Stimulated activated CD4-positive, alpha-beta T cell treated with anti-CD3 and anti-CD28 coated beads, Interleukin-2, amount 100 ng/mL, for 4 hours (primary cell): ENCODE measurements around the gene C1orf159.

Experiments used
- DNase-seq: peaks from one replicate; pipeline ENCODE4 v3.0.0-alpha.2; 2020; ENCODE audit warnings: low read depth

Gene C1orf159

DNA sequence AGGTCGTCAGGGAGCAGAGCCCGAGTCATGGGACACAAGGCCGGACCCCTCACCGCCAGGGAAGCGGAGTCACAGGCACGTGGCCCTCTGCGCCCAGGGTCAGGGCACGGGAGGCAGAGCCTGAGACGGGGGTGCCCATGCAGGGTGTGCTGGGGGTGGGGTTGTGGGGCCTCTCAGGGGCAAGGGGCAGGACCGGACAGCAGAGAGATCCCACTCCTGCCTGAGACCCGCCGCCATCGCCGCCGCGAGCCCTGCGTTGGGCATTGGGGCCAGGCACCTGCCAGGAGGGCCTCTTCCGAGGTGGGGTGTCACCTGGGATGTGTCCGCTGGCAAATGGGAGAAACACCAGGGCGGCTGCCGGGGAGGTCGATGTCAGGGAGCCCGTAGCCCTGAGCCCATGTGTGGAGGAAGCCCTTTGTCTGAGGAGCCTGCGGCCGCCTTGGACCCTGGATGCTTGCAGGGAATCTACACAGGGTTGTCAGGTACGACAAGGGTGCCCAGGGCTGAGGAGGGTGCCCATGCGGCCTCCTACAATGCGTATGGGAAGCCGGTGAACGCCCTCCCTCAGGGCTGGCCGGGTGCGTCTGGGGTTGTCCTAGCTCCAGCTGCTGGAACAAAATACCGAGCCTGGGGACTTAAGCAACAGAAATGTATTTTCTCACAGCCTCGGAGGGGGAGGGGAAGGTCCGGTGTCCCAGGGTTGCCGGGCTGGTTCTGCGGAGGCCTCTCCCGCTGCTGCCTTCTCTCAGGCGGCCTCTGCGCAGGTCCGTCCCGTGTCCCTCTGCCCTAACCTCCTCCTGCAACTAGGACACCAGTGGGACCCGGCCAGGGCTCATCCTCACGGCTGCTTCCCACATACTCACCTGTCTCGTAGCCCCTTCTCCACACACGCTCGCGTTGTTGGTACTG is 16.4 kb upstream of the C1orf159 start:
- DNase-seq: no peak

DNA sequence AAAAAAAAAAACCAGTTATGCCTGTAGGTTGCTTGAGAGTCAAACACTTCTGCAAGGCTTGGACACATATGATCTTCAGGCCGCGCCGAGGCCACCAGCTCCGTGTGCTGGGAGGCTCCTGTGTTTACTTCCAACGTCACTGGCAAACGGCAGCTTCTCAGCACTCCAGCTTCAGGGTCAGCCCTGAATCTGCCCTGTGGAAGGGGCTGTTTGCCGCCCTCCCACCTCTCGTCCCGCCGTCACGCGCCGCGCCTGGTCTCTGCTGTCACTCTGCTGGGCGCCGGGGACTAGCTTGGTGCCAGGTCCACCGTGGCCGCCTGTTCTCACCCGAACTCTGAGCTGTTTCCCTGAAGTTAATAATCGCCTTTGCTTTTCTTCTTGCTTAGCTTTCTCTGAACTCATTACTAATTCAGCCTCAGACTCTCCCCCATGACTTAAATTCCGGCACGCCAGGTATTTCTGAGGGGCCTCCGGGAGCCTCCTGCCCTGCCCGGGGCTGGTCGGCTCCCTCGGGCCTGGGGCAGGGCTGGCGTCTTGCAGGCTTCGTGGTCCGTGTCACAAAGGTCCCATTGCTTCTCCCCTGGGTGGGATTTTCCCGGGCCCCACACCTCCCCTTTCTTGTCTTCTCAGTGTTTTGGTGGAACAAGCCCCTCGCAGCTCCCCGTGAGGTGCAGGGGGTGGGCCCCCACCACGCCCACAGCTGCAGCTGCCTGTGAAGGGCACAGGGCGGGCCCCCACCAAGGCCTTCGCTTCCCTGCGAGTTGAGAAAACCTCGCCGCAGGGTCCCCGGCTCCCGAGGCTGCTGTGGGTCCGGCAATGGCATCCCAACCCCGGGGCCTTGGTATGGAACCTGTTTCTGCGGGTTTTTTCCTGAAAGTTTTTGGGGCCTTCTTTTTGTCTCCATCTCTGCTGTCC is 14.6 kb upstream of the C1orf159 start:
- no peak for DNase-seq

DNA sequence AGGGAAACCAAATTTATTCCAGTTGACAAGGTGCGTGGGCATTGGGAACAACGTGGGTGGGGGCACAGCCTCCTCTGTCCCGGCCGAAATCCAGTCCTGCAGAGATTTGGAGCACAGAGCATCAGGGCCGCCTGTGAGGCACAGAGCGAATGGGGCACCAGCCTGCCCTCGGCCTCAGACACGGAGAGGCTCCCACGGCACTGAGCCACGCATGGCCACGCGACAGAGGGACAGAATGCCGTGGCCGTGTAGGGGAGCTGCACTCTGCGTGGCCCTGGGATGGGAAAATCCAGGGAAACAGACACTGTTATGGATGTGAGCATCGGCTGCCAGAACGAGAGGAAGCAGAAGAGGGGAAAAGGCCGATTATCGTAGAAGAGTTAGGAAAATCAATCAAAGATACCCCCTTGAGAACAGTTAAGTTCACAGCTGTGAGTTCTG is 13.5 kb upstream of the C1orf159 start:
- DNase-seq: no peak

DNA sequence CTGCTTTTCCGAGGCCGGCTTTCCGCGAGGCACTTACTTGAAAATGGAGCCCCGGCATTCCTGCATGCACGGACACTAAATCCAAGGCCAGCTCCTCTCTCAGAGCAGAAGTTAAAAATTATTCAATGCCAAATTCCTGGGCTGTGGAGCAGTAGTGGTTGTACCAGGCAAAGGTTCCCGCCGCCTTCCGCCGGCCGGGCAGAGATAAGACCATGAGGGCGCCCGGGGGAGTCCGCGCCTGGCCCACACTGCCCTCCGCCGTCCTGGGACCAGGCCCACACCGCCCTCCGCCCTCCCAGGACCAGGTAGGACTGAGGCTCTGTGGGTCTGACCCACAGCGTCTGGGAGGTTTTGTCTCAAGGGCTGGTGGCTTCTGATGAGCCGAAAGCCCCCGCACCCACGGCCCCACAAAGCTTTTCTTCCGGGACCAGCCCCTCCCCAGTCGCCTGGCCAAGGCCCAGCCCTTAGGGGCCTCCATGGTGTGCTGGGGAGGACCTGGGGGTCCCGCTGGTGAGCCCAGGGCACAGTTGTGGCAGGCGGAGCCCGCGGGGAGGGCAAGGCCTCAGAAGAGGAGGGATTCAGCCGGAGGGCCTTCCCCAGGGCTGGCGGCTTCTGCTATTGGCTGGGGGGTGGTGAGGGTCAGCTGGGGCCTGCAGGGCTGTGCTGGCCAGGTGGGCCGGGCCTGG is 12.7 kb upstream of the C1orf159 start:
- DNase-seq: no peak

DNA sequence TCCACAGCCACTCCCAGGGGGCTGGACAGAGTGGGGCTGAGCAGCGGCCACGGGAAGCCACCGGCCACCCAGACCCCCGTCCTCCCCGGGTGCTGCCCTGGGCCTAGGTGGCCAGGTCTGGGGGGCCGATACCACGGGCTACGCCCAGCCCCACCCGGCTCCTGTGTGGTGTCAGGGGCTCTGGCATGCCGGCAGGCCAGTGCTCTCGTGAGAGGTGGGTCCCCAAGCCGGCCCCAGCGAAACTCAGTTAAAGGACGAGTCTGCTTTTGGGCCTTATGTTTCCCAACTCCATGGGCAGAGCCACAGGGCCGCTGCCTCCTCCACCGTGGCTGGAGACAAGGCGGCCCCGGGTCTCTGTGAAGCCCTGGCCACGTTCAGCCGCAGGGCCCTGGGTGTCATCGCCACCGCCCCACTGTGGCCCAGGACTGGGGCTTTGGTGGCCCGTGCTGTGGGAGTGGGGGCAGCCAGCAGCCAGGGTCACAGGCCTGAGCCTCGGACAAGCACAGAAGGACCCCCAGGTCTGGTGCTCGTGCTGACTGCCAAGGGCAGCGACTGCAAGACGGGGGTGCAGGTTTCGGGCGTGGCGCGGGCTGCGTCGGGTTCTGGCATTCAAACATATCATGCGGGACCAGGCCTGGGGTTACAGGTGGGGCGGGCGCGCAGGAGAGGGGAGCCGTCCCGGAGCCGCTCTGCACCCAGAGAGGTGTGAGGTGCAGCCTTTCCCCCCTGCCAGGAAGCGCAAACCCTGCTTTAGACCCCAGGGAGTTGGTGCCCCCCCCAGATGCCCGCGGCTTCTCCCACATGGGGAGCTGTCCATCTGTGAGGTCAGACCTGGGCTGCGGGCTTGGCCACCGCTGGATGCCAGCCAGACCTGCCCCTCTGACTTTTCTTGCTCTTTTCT is 11.9 kb upstream of the C1orf159 start:
- no peak for DNase-seq

DNA sequence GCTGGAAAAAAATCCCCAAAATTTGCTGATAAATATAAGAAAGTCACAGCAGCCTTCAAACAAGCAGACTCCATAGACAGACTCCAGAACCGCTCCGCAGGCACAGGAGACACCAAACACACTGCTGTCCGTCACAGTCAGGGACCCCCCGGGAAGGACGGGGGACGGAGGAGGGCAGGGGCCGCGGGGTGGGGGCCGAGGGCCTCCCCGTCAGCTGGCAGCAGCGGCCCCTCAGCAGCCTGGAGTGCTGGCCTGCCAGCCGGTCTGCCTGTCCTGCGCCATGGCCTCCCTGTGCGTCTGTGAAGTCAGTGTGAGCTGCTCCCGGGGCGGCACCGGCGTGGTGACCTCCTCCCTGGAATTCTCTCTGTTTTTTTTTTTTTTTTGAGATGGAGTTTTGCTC is 10.1 kb upstream of the C1orf159 start:
- no peak for DNase-seq

DNA sequence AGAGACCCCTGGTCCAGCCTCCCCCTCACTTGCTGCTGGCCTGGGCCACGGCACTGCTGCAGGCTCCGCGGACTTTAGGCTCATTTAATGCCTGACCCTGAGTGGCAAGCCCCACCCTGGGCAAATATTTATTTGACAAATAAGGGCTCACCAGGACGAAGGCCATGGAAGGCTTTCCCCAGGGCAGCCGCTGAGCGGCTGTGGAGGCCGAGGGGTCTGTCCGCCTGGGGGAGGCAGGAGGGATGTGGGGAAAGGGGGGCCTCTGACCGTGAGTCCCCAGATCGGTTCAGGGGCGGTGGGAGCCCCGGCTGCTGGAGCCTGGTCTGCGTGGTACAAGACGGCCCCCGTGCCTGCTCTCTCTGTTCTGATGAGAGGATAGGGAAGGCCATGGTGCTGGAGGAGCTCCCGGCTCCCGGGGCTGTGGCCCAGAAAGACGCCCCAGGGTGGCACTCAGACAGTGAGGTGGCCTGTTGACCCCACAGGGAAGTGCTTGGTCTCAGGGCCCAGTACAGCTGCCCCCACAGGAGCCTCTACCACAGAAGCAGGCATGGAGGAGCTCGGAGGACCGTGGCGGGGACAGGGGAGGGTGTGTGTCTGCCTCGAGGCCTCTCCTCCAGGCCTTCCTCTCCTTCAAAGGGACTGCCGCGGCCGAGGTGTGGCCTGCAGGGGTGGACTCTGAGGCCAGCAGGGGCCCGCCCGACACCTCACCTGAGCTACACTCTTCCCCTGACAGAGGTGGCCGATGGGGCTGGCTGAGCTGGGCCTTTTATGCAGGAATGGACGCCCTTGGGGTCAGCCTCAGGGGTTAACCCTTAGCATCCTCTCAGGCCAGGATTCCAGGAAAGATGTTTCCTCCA is 9.1 kb upstream of the C1orf159 start:
- DNase-seq: no peak

DNA sequence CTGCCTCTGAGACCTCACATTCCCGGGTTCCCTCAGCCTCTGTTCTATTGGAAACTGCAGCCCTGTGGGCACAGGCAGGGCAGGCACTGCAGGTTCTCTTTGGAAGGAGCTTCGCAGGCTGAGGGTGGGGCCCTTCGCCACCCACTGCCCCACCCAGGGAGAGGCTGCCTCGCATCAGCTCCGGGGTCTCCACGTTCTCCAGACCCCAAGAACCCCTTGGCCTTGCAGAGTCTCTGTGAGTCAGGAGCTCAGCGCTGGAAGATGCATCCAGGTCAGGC is 8.6 kb upstream of the C1orf159 start:
- DNase-seq: no peak

DNA sequence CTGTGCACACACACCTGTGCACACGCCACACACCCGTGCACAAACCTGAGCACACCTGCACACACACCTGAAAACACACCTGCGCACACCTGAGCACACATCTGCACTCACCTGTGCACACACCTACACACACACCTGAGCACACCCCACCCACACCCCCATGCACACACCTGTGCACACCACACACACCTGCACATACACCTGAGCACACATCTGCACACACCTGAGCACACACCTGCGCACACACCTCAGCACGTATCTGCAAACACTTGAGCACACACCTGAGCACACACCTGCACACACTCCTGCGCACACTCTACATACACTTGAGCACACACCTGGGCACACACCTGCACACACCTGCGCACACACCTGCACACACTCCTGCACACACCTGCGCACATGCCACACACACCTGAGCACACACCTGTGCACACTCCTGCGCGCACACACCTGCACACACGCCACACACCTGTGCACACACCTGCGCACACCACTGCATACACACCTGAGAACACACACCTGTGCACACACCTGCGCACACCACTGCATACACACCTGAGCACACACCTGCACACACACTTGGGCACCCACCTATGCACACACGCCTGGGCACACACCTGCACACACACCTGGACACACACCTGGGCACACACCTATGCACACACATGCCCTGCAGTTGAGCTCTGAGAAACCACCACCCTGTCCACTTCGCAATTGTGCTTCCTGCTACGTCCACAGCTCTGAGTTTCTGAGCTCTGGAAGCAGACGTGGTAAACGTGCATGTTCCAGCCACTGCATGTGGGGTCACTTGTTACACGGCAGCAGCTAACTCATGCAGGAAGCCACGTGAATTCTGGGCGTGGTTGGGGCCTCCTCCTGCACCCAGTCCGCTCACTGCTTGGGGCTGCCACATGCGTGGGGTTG is 8.0 kb upstream of the C1orf159 start:
- DNase-seq: no peak

DNA sequence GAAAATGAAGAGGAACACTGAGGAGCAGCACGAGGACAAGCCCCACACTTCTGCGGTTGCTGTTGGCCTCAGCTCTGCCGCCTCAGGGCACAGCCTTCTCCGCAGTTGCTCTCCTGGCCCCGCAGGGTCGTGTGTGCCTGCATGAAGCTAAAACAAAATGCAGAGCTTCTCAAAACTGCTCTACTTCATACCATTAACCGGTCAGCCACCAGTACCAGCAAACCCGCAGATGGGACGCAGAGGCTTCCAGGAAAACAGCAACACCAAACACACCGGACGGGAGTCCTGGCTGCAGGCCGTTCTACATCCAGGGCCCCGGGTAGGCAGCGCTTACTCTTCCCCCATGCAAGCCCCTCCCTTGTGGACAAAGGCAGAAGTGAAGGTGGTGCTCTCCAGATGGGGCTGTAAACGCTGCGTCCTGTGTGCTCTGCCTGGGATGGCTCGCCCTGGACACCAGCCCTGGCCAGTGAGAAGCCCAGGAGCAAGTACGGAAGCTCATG is 7.1 kb upstream of the C1orf159 start:
- no peak for DNase-seq

DNA sequence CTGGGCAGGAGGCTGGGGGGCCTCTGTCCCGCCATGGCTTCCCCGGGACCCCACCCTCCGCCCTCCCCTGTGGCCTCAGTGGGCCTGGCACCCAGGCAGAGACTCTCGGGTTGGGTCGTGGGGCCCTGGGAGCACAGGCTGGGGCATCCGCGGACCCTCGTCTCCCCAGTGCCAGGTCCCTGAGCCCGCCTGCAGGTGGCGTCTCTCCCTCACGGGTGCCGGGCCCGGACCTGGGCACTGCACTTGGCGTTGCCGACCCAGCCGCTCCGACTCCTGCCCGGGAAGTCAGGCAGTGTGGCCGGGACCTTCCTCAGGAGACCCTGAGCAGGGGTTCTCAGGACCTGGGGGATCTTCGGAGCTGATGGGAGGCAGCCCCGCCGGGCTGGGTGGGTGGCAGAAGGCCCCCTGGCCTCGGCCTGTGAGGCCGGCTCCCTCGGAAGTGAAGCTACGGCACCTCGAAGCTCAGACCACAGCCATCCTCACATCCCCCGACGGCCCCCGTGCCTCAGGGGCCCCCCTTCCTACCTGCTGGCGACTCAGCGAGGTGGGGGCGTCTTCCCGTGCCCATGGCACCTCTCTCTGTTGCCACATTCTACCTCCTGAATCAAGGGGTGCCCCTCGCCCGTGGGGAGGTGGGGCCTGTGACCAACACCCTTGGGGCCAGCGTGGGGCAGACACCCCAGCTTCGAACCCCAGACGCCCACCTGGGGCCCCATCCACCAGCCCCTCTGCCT is 6.4 kb upstream of the C1orf159 start:
- DNase-seq: peak; percentile 77

DNA sequence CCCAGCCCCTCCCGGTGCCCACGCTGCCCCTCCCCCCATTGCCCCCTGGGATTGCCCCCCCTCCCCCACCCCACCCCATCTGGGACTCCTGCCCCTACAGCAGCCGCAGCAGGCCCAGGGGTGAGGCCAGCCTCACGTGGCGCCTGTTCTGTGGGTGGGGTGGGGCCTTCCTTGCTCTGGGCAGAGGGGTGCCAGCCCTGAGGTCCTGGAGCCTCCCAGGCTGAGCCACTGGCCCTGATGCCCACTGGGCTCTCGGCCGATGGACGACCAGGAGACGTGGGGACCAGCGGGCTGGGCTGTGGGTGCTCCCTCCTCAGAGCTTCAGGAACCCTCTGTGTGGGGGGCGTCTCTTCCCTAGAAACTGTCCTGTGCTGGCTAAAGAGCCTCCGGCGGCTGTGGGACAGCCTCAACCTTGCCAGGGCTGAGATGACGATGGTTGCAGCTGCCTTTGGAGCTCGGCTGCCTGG is 5.8 kb upstream of the C1orf159 start:
- no peak for DNase-seq

DNA sequence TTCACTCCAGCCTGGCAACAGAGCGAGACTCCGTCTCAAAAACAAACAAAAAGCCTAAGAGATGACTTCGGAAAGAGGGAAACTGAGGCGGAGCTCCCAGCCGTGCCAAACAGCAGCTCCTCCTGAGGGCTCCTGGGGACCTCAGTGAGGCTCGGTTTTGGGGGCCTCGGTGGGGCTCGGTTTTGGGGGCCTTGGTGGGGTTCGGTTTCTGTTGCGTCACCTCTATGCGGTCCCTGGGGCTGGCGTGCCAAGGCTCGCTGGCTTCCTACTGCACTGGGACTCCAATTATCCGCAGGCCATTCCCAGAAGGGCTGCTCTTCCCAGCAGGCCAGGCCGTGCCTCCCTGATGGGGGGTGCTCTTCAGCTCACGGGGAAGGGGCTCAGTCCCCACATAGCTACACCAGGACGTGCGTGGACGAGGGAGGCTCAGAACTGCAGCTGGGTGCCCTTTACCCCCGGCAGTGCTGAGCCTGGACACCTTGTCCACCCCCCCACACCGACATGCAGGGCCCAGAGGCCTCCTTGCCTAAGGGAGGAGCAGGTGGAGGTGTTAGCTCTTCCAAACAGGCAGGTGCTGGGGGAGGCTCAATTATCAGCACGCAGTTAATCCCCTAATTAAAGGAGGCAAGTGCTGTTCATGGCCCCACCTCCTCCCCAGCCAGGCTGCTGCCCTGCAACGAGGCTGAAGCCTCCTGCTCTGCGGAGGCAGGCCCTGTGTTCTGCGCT is 5.1 kb upstream of the C1orf159 start:
- DNase-seq: no peak

DNA sequence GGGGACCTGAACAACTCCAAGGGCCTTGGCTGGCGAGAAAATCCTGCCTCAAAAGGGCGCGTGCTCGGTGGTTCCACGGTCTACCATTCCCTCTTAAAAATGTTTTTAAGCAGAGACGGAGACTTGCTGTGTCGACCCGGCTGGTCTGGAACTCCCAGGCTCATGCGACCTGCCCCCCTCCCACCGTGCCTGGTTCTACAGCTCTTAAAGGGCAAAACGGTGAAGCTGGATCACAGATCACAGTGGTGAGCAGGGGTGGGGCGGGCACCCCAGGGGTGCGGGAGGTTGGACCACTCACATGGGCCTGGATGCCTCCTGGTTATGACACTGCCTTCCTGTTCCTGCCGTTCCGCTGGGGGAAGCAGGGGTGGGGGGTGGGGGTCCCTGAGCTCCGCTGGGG is 4.2 kb upstream of the C1orf159 start:
- DNase-seq: no peak

DNA sequence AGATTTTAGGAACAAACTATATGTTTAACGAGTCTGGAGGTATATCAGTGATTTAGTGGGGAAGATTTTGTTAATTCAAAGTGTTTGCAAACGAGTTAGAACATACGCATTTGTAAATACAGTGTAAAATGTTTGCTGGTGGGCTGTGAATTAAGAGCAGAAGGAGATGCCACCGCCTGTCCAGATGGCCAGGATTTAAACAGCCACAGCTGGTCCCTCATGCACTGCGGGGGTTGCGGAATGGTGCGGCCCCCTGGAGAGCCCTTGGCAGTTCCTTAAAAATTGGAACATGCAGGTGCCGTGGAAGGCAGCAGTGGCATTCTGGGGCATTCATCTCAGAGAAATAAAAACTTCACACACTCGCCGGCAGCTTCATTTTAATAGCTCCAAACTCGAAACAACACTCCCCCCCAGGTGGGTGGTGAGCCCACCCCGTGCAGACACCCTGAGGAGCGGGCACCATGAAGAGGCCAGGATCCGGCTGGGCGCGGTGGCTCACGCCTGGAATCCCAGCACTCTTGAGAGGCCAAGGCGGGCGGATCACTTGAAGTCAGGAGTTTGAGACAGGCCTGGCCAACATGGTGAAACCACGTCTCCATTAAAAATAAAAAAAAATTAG is 3.5 kb upstream of the C1orf159 start:
- DNase-seq: no peak

DNA sequence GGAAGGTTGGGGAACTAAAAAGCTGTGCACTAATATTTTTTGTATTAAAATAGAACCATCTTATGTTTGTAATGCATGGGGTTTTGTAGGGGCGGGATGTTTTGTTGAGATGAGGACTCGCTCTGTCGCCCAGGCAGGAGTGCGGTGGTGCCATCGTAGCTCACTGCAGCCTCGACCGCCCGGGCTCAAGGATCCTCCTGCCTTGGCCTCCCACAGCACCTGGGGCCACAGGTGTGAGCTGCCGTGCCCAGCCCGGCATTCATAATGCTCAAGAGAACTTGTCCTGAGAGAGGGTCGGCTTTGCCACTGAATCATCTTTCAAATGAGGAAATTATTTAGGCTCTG is 3.0 kb upstream of the C1orf159 start:
- no peak for DNase-seq
